Neural progenitor cell (in vitro differentiated cells): ENCODE measurements around the gene CLDN6. TPM values are rescaled to one million over a fixed set of nuclear protein-coding genes. Genes with fewer than 3 reads are reported as not detected.

Source experiments
- DNase-seq: peaks from one replicate; pipeline ENCODE4 v3.0.0-alpha.2; 2016; ENCODE audit warnings: low spot score
- H2AFZ ChIP-seq: fragments of 200-600 bp; sonication (generic); replicated peaks from 2 replicates; pipeline ENCODE4 v1.6.1; 2016; ENCODE audit warnings: antibody characterized with exemption
- H3F3A ChIP-seq: fragments of 200-600 bp; sonication (generic); 2 replicates; pipeline ENCODE4 v1.6.1; 2016; ENCODE audit warnings: antibody characterized with exemption, low read depth
- H3K27ac ChIP-seq: fragments of 200-600 bp; sonication (generic); 2 replicates; pipeline ENCODE4 v1.5.1; 2016; ENCODE audit warnings: mild to moderate bottlenecking
- H3K27me3 ChIP-seq: fragments of 200-600 bp; sonication (generic); 2 replicates; pipeline ENCODE4 v1.6.1; 2016; ENCODE audit warnings: mild to moderate bottlenecking, moderate library complexity
- H3K36me3 ChIP-seq: fragments of 200-600 bp; sonication (generic); 2 replicates; pipeline ENCODE4 v1.5.1; 2016
- H3K4me1 ChIP-seq: fragments of 200-600 bp; sonication (generic); 2 replicates; pipeline ENCODE4 v1.6.1; 2016; ENCODE audit warnings: mixed run types
- H3K4me2 ChIP-seq: fragments of 200-600 bp; sonication (generic); 2 replicates; pipeline ENCODE4 v1.6.1; 2016
- H3K4me3 ChIP-seq: fragments of 200-600 bp; sonication (generic); 2 replicates; pipeline ENCODE4 v1.5.1; 2016
- H3K79me2 ChIP-seq: fragments of 200-600 bp; sonication (generic); 2 replicates; pipeline ENCODE4 v1.6.1; 2016; ENCODE audit warnings: low read depth
- H3K9ac ChIP-seq: fragments of 200-600 bp; sonication (generic); 2 replicates; pipeline ENCODE4 v1.6.1; 2016
- H3K9me3 ChIP-seq: fragments of 200-600 bp; sonication (generic); 2 replicates; pipeline ENCODE4 v1.5.1; 2016; ENCODE audit warnings: low read depth
- H4K20me1 ChIP-seq: fragments of 200-600 bp; sonication (generic); 2 replicates; pipeline ENCODE4 v1.6.1; 2016; ENCODE audit warnings: low read depth
- H3K27ac Mint-ChIP-seq: 3 replicates; pipeline ENCODE4 v1.8.0; 2021; ENCODE audit warnings: mixed read lengths
- H3K27me3 Mint-ChIP-seq: 2 replicates; pipeline ENCODE4 v1.8.0; 2022; ENCODE audit warnings: low read depth, mild to moderate bottlenecking, inconsistent platforms, moderate library complexity, mixed read lengths; ENCODE audit not compliant: insufficient read depth
- H3K36me3 Mint-ChIP-seq: 3 replicates; pipeline ENCODE4 v1.8.0; 2021; ENCODE audit warnings: mixed read lengths
- H3K4me1 Mint-ChIP-seq: 3 replicates; pipeline ENCODE4 v1.8.0; 2021; ENCODE audit warnings: mixed read lengths
- H3K4me3 Mint-ChIP-seq: 3 replicates; pipeline ENCODE4 v1.8.0; 2021; ENCODE audit warnings: mild to moderate bottlenecking, moderate library complexity, mixed read lengths
- H3K9me3 Mint-ChIP-seq: 3 replicates; pipeline ENCODE4 v1.8.0; 2020; ENCODE audit warnings: mixed read lengths
- EZH2 ChIP-seq: fragments of 200-600 bp; sonication (generic); IDR thresholded peaks from 2 replicates; pipeline ENCODE4 v1.6.1; 2017; ENCODE audit warnings: antibody characterized with exemption, mild to moderate bottlenecking, moderate library complexity
- EZH2phosphoT487 ChIP-seq: fragments of 200-600 bp; sonication (generic); IDR thresholded peaks from 2 replicates; pipeline ENCODE4 v1.6.1; 2017; ENCODE audit warnings: antibody characterized with exemption
- total RNA-seq: library from RNA; depleted of rRNA; stranded (reverse); fragments of >200 nt; gene quantifications from 2 replicates; pipeline ENCODE4 v1.2.3, GENCODE V29; 2015; ENCODE audit warnings: low replicate concordance
- TF ChIP-seq, protein P1 (sequence below): fragments of 200-600 bp; sonication (generic); IDR thresholded peaks from 2 replicates; pipeline ENCODE4 v1.5.1; 2017; ENCODE audit warnings: antibody characterized with exemption, mild to moderate bottlenecking

CLDN6 gene
- total RNA-seq, 1 donor from 2014 or later, result 31.6 TPM

DNA sequence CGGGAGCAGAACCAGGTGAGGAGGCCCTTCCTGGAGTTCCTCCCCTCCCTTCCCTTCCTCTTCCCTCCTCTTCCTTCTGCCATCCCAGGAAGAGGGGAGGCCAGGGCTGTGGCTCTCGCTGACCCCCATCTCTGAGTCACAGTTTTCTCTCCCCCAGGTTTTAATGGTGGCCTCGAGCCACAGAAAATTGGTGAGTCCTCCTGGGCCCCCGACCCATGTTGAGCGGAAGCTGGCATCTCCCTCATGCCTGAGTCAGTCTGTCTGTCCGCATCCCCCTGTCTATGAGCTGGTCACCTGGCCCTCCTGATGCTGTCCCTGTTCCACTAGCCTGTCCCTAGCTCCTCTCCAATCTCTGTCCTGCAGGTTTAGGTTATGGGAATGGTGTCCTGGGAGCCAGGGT, 18.1 kb downstream of the CLDN6 start:
- H3K27ac Mint-ChIP-seq, result no peak overlapping the region
- Histone ChIP-seq H3K27ac (no peak overlapping the region), H3F3A (peaks cover 3% of the 10 kb centered on the region), H3K4me1 (no peaks in the 10 kb centered on the region), H2AFZ (no peak overlapping the region), H3K4me3 (no peak overlapping the region), H3K27me3 (peaks cover 4% of the 10 kb centered on the region), H3K36me3 (no peaks in the 10 kb centered on the region), H3K4me2 (no peak overlapping the region), H4K20me1 (peaks cover 3% of the 10 kb centered on the region), H3K9ac (no peak overlapping the region), H3K9me3 (no peaks in the 10 kb centered on the region), H3K79me2 (no peaks in the 10 kb centered on the region)
- H3K9me3 Mint-ChIP-seq, result peaks cover 2% of the 10 kb centered on the region
- TF ChIP-seq EZH2phosphoT487 (no peak), EZH2 (no peak)
- TF ChIP-seq, protein P1, sequence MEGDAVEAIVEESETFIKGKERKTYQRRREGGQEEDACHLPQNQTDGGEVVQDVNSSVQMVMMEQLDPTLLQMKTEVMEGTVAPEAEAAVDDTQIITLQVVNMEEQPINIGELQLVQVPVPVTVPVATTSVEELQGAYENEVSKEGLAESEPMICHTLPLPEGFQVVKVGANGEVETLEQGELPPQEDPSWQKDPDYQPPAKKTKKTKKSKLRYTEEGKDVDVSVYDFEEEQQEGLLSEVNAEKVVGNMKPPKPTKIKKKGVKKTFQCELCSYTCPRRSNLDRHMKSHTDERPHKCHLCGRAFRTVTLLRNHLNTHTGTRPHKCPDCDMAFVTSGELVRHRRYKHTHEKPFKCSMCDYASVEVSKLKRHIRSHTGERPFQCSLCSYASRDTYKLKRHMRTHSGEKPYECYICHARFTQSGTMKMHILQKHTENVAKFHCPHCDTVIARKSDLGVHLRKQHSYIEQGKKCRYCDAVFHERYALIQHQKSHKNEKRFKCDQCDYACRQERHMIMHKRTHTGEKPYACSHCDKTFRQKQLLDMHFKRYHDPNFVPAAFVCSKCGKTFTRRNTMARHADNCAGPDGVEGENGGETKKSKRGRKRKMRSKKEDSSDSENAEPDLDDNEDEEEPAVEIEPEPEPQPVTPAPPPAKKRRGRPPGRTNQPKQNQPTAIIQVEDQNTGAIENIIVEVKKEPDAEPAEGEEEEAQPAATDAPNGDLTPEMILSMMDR, result no peak
- peaks cover 2% of the 10 kb centered on the region for H3K4me1 Mint-ChIP-seq
- peak overlapping the region; percentile 13 for H3K4me3 Mint-ChIP-seq
- H3K27me3 Mint-ChIP-seq, result peaks cover 8% of the 10 kb centered on the region
- no peaks in the 10 kb centered on the region for H3K36me3 Mint-ChIP-seq
- no peak for DNase-seq

DNA sequence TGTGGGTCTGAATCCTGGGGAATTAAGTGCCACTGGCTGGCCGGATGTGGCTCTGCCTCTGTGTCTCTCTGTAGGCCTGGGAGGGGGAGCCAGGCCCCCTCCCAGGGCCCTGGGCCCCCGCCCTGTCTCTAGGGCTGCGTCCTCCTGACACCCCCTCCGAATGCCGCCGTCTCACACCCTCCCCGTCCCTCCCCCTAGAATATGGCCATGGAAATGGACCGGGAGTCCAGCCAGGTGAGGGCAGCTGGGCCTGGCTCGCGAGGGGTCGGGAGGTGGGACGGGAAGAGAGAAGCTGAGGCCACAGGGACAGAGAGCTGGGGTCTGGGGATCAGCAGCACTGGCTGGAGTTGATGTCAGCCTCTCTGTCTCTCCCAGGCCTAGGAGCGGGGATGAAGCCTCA, 21.7 kb downstream of the CLDN6 start:
- no peak overlapping the region for H3K4me3 Mint-ChIP-seq
- Histone ChIP-seq H3K79me2 (no peaks in the 10 kb centered on the region), H3F3A (no peaks in the 10 kb centered on the region), H3K9me3 (no peaks in the 10 kb centered on the region), H2AFZ (no peak overlapping the region), H3K36me3 (no peaks in the 10 kb centered on the region), H3K9ac (no peak overlapping the region), H3K4me1 (no peaks in the 10 kb centered on the region), H3K27ac (no peak overlapping the region), H3K4me2 (no peak overlapping the region), H3K27me3 (no peaks in the 10 kb centered on the region), H4K20me1 (no peaks in the 10 kb centered on the region), H3K4me3 (no peak overlapping the region)
- H3K36me3 Mint-ChIP-seq, result no peaks in the 10 kb centered on the region
- no peaks in the 10 kb centered on the region for H3K9me3 Mint-ChIP-seq
- no peaks in the 10 kb centered on the region for H3K4me1 Mint-ChIP-seq
- no peak overlapping the region for H3K27ac Mint-ChIP-seq
- DNase-seq, result no peak
- TF ChIP-seq, protein P1, result no peak
- TF ChIP-seq EZH2phosphoT487, result no peak
- TF ChIP-seq EZH2, result no peak
- peaks cover 2% of the 10 kb centered on the region for H3K27me3 Mint-ChIP-seq

DNA sequence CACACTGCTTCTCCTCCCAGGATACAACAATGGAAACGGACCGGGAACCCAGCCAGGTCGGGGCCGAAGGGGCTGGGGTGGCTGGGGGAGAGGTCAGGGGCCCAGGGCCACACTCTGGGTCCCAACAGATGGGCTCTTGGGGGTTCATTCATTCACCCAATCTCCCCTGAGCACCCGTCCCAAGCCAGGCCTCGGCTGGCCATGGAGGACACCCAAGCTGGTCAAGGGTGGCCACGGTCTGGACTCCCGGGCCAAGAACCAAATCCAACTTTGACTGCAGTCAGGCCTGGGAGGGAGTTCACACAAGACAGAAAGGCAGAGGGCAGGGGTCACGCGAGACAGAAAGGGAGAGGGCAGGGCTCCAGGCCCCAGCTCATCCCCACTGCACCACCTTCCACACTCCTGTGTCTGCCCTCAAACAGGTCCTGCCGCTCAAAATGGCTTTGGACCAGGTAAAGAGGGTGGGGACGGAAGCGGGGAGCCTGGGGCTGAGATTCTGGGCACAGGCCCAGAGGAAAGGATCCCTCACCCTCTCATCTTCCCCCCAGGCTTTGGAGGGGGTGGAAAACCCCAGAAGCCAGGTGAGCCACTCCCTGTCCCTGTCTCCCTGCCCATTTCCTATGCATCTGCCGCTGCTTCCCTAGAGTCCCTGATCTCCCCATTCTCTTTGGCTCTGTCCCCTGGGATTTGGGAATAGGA, 25.5 kb downstream of the CLDN6 start:
- no peaks in the 10 kb centered on the region for H3F3A ChIP-seq
- Mint-ChIP-seq H3K36me3 (no peaks in the 10 kb centered on the region), H3K4me3 (no peak overlapping the region), H3K27me3 (peaks cover 2% of the 10 kb centered on the region), H3K9me3 (no peaks in the 10 kb centered on the region), H3K4me1 (no peaks in the 10 kb centered on the region), H3K27ac (no peak overlapping the region)
- TF ChIP-seq EZH2phosphoT487 (no peak), EZH2 (no peak)
- TF ChIP-seq, protein P1, result no peak
- H4K20me1 ChIP-seq, result no peaks in the 10 kb centered on the region
- DNase-seq, result no peak
- peaks cover 4% of the 10 kb centered on the region for H3K4me1 ChIP-seq
- H2AFZ ChIP-seq, result no peak overlapping the region
- H3K9me3 ChIP-seq, result no peaks in the 10 kb centered on the region
- no peak overlapping the region for H3K4me3 ChIP-seq
- no peaks in the 10 kb centered on the region for H3K36me3 ChIP-seq
- no peak overlapping the region for H3K4me2 ChIP-seq
- no peaks in the 10 kb centered on the region for H3K79me2 ChIP-seq
- no peaks in the 10 kb centered on the region for H3K27me3 ChIP-seq
- no peak overlapping the region for H3K27ac ChIP-seq
- no peak overlapping the region for H3K9ac ChIP-seq
